Upper lobe of left lung (tissue), 4 donors: ENCODE measurements around the gene CCDC197.

Experiments used
- POLR2A ChIP-seq, 4 donors: fragments of 450-650 bp; IDR thresholded peaks; one replicate each; pipeline ENCODE4 v1.5.1; 2016 to 2017; ENCODE audit warnings: antibody characterized with exemption in 4 of 4, mild to moderate bottlenecking in 2 of 4
- TF ChIP-seq, protein P1 (sequence below), 6 experiments: fragments of 450-650 bp in 4 of 6; fragments of 200-600 bp in 2 of 6; sonication (generic) in 2 of 6; IDR thresholded peaks; one replicate each; pipeline ENCODE4 v1.5.1; 2016 to 2019; ENCODE audit warnings: antibody characterized with exemption in 6 of 6

DNA sequence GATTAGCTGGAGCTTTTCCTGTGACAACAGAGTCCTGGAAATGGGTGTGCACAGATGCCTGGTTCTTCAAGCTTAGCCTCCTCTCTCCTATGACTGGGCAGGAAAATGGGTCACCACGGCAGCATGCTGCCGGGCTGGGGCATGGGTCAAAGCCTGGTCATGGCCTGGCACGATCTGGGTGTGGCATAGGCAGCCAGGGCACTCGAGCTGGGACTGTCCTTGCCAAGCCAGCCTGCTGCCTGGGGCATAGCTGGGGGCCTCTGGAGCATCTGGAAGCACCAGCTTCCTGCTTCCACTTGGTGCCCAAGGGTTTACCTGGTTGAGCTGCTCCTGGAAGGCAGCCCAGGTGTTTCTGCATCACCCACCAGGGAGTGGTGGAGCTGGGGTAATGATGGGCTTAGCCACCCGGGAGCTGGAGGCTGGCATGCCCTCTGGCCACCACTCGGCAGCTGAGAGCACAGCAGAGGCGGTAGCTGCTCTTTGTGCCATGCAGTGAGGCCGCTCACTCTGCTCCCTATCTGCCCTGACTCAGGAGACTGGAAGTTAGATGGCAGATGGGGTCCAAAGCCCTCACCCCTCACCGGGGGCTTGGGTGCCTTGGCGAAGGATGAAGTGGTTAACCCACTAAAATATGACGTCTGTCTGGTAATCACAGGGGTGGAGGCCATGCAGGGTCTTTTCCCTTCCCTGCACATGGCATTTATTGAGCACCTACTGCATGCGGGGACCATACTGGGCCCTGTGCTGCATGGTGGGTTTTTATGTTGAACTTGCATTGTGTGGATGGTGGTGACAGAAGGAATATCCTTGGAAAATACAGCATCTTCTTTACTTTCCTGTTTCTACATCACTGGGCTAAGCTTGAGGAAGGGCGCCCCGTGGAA lies 30.7 kb downstream of the CCDC197 start:
- TF ChIP-seq, protein P1, sequence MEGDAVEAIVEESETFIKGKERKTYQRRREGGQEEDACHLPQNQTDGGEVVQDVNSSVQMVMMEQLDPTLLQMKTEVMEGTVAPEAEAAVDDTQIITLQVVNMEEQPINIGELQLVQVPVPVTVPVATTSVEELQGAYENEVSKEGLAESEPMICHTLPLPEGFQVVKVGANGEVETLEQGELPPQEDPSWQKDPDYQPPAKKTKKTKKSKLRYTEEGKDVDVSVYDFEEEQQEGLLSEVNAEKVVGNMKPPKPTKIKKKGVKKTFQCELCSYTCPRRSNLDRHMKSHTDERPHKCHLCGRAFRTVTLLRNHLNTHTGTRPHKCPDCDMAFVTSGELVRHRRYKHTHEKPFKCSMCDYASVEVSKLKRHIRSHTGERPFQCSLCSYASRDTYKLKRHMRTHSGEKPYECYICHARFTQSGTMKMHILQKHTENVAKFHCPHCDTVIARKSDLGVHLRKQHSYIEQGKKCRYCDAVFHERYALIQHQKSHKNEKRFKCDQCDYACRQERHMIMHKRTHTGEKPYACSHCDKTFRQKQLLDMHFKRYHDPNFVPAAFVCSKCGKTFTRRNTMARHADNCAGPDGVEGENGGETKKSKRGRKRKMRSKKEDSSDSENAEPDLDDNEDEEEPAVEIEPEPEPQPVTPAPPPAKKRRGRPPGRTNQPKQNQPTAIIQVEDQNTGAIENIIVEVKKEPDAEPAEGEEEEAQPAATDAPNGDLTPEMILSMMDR (IDR thresholded peaks at IDR 0.05), result no peak
- no peak for TF ChIP-seq POLR2A (IDR thresholded peaks at IDR 0.05)
